BE2C (cell line): ENCODE measurements around the gene CCR5AS.

Experiments used
- DNase-seq: peaks from one replicate; pipeline ENCODE4 v3.0.0-alpha.2; 2020
- H3K27me3 ChIP-seq: fragments of 250-450 bp; sonication (Bioruptor Pico); 2 replicates; pipeline ENCODE4 v1.5.1; 2020; ENCODE audit warnings: mild to moderate bottlenecking
- H3K36me3 ChIP-seq: fragments of 250-450 bp; sonication (Bioruptor Pico); 2 replicates; pipeline ENCODE4 v1.5.1; 2020; ENCODE audit warnings: mild to moderate bottlenecking
- H3K4me1 ChIP-seq: fragments of 250-450 bp; sonication (Bioruptor Pico); 2 replicates; pipeline ENCODE4 v1.5.1; 2020
- H3K4me3 ChIP-seq: 2 replicates; pipeline ENCODE4 v1.5.1; 2011; ENCODE audit warnings: low read depth, low read length
- H3K9me3 ChIP-seq: fragments of 250-450 bp; sonication (Bioruptor Pico); 2 replicates; pipeline ENCODE4 v1.5.1; 2020
- CTCF ChIP-seq: IDR thresholded peaks from 2 replicates; pipeline ENCODE4 v1.5.1; 2012; ENCODE audit warnings: mild to moderate bottlenecking, low read depth, low read length

Gene CCR5AS

GRCh38 chr3:46356909-46357308 lies 50.0 kb downstream of the CCR5AS start:
- Histone ChIP-seq H3K9me3 (no peaks in the 10 kb centered on the region), H3K4me1 (no peaks in the 10 kb centered on the region), H3K4me3 (no peak overlapping the region), H3K27me3 (no peaks in the 10 kb centered on the region), H3K36me3 (no peaks in the 10 kb centered on the region)
- DNase-seq: no peak
- no peak for TF ChIP-seq CTCF

GRCh38 chr3:46356276-46356675 lies 50.6 kb downstream of the CCR5AS start:
- H3K36me3 ChIP-seq: no peaks in the 10 kb centered on the region
- no peak for TF ChIP-seq CTCF
- H3K4me3 ChIP-seq: no peak overlapping the region
- no peaks in the 10 kb centered on the region for H3K4me1 ChIP-seq
- H3K9me3 ChIP-seq: no peaks in the 10 kb centered on the region
- DNase-seq: no peak
- no peaks in the 10 kb centered on the region for H3K27me3 ChIP-seq

- Histone ChIP-seq H3K36me3 (no peaks in the 10 kb centered on the region), H3K4me1 (no peaks in the 10 kb centered on the region), H3K27me3 (no peaks in the 10 kb centered on the region), H3K9me3 (no peaks in the 10 kb centered on the region), H3K4me3 (no peak overlapping the region)
- DNase-seq: no peak
- TF ChIP-seq CTCF: no peak
These were observed 51.9 kb downstream of the CCR5AS start for GRCh38 chr3:46354984-46355383.

- no peak for DNase-seq
- Histone ChIP-seq H3K9me3 (no peaks in the 10 kb centered on the region), H3K4me1 (no peaks in the 10 kb centered on the region), H3K27me3 (no peaks in the 10 kb centered on the region), H3K4me3 (no peak overlapping the region), H3K36me3 (no peaks in the 10 kb centered on the region)
- TF ChIP-seq CTCF: no peak
These were observed 52.4 kb downstream of the CCR5AS start for GRCh38 chr3:46354478-46354877.

- TF ChIP-seq CTCF: no peak
- H3K27me3 ChIP-seq: no peaks in the 10 kb centered on the region
These were observed 53.0 kb downstream of the CCR5AS start, which contains the start of gene CCR2 for GRCh38 chr3:46353647-46354410. Gene CCR2, plus strand, starts transcription at chr3:46354111. Its CDS starts 3,417 bp downstream, at chr3:46357528.

GRCh38 chr3:46353090-46353489 lies 53.8 kb downstream of the CCR5AS start:
- Histone ChIP-seq H3K4me1 (no peaks in the 10 kb centered on the region), H3K4me3 (no peak overlapping the region), H3K27me3 (no peaks in the 10 kb centered on the region), H3K36me3 (no peaks in the 10 kb centered on the region), H3K9me3 (no peaks in the 10 kb centered on the region)
- no peak for TF ChIP-seq CTCF
- no peak for DNase-seq

More at GRCh38 chr3:46353647-46354410, 53.0 kb downstream of the CCR5AS start, which contains the start of gene CCR2:
- Histone ChIP-seq H3K36me3 (no peaks in the 10 kb centered on the region), H3K9me3 (no peaks in the 10 kb centered on the region), H3K4me1 (no peaks in the 10 kb centered on the region), H3K4me3 (no peak within 1 kb of the TSS)
- no peak for DNase-seq
